ENCODE measurements around the gene CFAP65. TPM values are rescaled to one million over a fixed set of nuclear protein-coding genes. Genes with fewer than 3 reads are reported as not detected.

The CFAP65 gene
- total and polyA plus RNA-seq, 2 of the 13 experiments (the other 11 are each of a cell fraction or from before 2014, with no cell fraction given): 0.05 TPM; not detected in 1

- TF ChIP-seq, protein P1, sequence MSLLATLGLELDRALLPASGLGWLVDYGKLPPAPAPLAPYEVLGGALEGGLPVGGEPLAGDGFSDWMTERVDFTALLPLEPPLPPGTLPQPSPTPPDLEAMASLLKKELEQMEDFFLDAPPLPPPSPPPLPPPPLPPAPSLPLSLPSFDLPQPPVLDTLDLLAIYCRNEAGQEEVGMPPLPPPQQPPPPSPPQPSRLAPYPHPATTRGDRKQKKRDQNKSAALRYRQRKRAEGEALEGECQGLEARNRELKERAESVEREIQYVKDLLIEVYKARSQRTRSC (CRISPR knock-in tag; IDR thresholded peaks at IDR 0.05; ENCODE audit: low read depth): no peak
- TF ChIP-seq FOXO1 (CRISPR knock-in tag; IDR thresholded peaks at IDR 0.05) (peak; percentile 65), ZBTB8A (CRISPR knock-in tag; IDR thresholded peaks at IDR 0.05; ENCODE audit: borderline replicate concordance, low read depth) (no peak), TSC22D2 (CRISPR knock-in tag; IDR thresholded peaks at IDR 0.05; ENCODE audit: borderline replicate concordance) (0 out of 2 replicates have a peak, but pooled peaks have one; percentile 33), SIN3B (IDR thresholded peaks at IDR 0.05; ENCODE audit: low read length) (no peak), ZFY (CRISPR knock-in tag; IDR thresholded peaks at IDR 0.05) (no peak; the same call in 1 of the 2 replicates), CBX5 (CRISPR knock-in tag; IDR thresholded peaks at IDR 0.05; ENCODE audit: borderline replicate concordance) (peak; percentile 81; the same call in 1 of the 2 replicates), ZBTB21 (CRISPR knock-in tag; IDR thresholded peaks at IDR 0.05) (no peak), ZNF207 (IDR thresholded peaks at IDR 0.05; ENCODE audit: borderline replicate concordance) (no peak), ARNTL (CRISPR knock-in tag; IDR thresholded peaks at IDR 0.05) (no peak), ZNF17 (CRISPR knock-in tag; IDR thresholded peaks at IDR 0.05) (no peak), ARID2 (CRISPR knock-in tag; IDR thresholded peaks at IDR 0.05; ENCODE audit: borderline replicate concordance) (no peak), POLR2G (IDR thresholded peaks at IDR 0.05; ENCODE audit: low read depth, low read length) (no peak), XRCC5 (optimal IDR thresholded peaks at IDR 0.05; ENCODE audit: low read length) (peak; percentile 96), ARID5B (CRISPR knock-in tag; IDR thresholded peaks at IDR 0.05) (peak; percentile 43; the same call in 1 of the 2 replicates)
- TF ChIP-seq, protein P2, sequence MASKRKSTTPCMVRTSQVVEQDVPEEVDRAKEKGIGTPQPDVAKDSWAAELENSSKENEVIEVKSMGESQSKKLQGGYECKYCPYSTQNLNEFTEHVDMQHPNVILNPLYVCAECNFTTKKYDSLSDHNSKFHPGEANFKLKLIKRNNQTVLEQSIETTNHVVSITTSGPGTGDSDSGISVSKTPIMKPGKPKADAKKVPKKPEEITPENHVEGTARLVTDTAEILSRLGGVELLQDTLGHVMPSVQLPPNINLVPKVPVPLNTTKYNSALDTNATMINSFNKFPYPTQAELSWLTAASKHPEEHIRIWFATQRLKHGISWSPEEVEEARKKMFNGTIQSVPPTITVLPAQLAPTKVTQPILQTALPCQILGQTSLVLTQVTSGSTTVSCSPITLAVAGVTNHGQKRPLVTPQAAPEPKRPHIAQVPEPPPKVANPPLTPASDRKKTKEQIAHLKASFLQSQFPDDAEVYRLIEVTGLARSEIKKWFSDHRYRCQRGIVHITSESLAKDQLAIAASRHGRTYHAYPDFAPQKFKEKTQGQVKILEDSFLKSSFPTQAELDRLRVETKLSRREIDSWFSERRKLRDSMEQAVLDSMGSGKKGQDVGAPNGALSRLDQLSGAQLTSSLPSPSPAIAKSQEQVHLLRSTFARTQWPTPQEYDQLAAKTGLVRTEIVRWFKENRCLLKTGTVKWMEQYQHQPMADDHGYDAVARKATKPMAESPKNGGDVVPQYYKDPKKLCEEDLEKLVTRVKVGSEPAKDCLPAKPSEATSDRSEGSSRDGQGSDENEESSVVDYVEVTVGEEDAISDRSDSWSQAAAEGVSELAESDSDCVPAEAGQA (IDR thresholded peaks at IDR 0.05; ENCODE audit: low read depth): 0 out of 2 replicates have a peak, but pooled peaks have one; percentile 21
- TF ChIP-seq, protein P2 (CRISPR knock-in tag; IDR thresholded peaks at IDR 0.05; ENCODE audit: borderline replicate concordance): no peak
Measured at GRCh38 chr2:218979846-218980734, 61.2 kb downstream of the CFAP65 start (continued).

Data from HepG2 (cell line).